Measurements from ENCODE around the gene GAS6. TPM values are rescaled to one million over a fixed set of nuclear protein-coding genes. Genes with fewer than 3 reads are reported as not detected.
A peak's percentile ranks its signal among the peaks of the same experiment; 100 is the strongest.

The GAS6 gene
- total and polyA plus RNA-seq, 12 donors = 7.1 to 109 (median 82.9) TPM

DNA sequence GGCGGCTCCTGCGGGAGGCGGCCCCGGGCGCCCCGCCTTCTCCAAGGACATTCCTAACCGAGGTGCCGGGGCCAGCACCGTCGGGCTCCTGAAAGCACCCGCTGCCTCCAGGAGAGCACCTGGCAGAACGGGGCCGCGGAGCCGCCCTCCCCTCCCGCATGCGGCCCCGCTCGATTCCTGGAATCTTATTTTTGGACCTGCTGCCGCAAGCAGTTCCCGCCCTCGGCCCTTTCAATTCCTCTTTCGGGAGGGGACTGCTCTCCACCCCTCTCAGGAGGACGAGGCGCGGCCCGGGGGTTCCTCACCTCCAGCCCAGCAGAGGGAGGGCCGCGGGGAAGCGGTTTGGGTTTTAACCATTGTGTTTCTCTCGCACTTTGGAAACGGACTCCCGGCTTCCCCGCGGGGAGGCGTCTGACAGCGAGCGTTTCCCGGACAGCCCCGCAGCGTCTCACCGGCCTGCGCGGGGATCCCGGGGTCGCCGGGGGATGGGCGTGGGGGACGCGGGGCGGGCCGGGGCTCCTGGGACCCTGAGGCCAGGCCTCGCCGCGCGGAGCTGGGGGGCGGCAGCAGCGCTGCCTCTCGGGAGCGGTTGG is 849 bp downstream of the GAS6 start:
- intact Hi-C loops (cut with DNase I) = no loop called here
- 26 to 56% (median 37%) methylated on average over 20 to 56 of the region's 60 CpGs for WGBS, 4 donors
- Histone ChIP-seq H3K36me3 (replicated peaks in 1 of 2) (no peaks in the 10 kb centered on the region), H3K4me3 (peak overlapping the region in 2 of 4 donors; percentile 50 to 75), H3K27me3 (no peaks in the 10 kb centered on the region), H3K27ac (peak overlapping the region in 4 of 5 donors; percentile 45 to 88 (median 68)), H3K4me1 (replicated peaks in 1 of 2) (peaks cover 6 to 16% of the 10 kb centered on the region in 2 donors), H3K9me3 (replicated peaks in 1 of 3) (no peaks in the 10 kb centered on the region)
- DNase-seq = peak in 5 of 7 donors; percentile 40 to 57 (median 45)
- no peak for TF ChIP-seq POLR2A (IDR thresholded peaks at IDR 0.05)
- TF ChIP-seq, protein P1, sequence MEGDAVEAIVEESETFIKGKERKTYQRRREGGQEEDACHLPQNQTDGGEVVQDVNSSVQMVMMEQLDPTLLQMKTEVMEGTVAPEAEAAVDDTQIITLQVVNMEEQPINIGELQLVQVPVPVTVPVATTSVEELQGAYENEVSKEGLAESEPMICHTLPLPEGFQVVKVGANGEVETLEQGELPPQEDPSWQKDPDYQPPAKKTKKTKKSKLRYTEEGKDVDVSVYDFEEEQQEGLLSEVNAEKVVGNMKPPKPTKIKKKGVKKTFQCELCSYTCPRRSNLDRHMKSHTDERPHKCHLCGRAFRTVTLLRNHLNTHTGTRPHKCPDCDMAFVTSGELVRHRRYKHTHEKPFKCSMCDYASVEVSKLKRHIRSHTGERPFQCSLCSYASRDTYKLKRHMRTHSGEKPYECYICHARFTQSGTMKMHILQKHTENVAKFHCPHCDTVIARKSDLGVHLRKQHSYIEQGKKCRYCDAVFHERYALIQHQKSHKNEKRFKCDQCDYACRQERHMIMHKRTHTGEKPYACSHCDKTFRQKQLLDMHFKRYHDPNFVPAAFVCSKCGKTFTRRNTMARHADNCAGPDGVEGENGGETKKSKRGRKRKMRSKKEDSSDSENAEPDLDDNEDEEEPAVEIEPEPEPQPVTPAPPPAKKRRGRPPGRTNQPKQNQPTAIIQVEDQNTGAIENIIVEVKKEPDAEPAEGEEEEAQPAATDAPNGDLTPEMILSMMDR (IDR thresholded peaks at IDR 0.05) = no peak

DNA sequence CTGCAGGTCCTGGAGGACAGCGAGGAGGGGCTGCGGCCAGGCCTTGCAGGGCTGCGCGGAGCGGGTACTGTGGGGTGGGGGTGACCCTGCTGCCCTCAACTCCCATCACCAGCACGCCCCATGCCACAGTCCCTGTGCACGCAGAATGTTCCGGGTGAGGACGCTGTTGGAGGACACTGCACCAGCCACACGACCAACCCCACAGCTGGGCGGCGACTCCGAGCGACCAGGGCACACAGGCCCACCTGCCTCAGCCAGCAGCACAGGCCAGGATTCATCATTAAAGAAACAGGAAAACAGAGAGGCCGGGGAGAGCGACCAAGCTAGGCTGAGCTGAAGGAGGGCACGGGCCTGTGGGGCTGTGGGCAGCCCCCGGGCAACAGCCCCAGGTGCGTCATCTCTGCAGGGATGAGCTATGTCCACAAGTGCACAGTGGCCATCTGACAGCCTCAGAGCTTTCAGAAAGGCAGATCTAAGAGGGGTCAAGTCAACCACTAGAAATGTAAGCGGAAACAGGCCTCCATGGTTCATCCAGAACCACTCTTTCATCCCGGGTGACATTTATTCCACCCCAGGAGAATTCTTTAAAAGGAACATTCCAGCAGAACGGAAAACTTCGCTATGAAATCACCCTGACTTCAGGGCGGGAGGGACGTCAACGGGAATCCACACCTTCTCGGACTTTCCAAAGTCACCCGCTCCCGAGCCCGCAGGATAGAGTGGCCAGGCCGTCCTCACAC is 1.5 kb downstream of the GAS6 start:
- Histone ChIP-seq H3K4me3 (peak overlapping the region in 2 of 4 donors; percentile 50 to 75), H3K9me3 (replicated peaks in 1 of 3) (no peaks in the 10 kb centered on the region), H3K27me3 (no peaks in the 10 kb centered on the region), H3K27ac (peak overlapping the region in 3 of 5 donors; percentile 54 to 88 (median 81)), H3K36me3 (replicated peaks in 1 of 2) (no peaks in the 10 kb centered on the region), H3K4me1 (replicated peaks in 1 of 2) (peaks cover 6 to 20% of the 10 kb centered on the region in 2 donors)
- intact Hi-C loops (cut with DNase I) = no loop called here
- TF ChIP-seq, protein P1 (IDR thresholded peaks at IDR 0.05) = no peak
- no peak for TF ChIP-seq POLR2A (IDR thresholded peaks at IDR 0.05)
- DNase-seq = peak in 1 of 7 donors; percentile 56
- WGBS, 4 donors = 77 to 85% (median 79%) methylated on average over 19 to 31 of the region's 31 CpGs

DNA sequence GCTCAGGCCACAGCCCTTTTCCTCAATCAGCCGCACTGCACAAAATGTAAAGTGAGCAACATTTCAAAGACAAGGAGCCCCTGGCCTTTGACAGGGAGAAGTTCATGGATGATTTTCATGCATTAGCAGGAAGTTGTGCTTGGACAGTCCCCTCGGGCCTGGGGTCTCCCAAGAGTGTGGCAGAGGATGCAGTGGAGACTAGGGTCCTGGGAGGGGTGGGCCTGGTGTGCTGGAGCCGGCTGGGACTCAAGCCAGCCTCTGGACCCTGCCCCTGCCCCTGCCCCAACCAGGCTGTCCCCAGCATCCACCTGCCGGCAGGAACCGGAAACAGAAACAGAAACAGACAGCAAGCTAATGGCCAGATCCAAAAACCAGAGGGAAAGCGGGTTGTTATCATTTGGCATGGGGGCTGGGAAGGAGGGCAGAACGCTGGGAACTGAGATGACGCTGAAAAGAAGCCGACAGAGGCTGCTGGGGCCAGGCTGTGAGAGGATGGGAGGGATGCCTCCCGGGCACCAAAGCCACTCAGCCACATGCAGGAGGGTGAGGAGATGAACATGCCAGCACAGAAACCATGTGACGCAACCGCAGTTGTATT is 2.3 kb downstream of the GAS6 start:
- no peak for TF ChIP-seq POLR2A (IDR thresholded peaks at IDR 0.05)
- H3K4me3 ChIP-seq = no peak overlapping the region
- DNase-seq = peak in 1 of 7 donors; percentile 46
- H3K4me1 ChIP-seq (replicated peaks in 1 of 2) = peaks cover 11 to 28% of the 10 kb centered on the region in 2 donors
- no peaks in the 10 kb centered on the region for H3K27me3 ChIP-seq
- no peak overlapping the region for H3K27ac ChIP-seq
- intact Hi-C loops (cut with DNase I) = no loop called here
- WGBS, 4 donors = 74 to 80% (median 76%) methylated on average over 11 to 12 of the region's 12 CpGs
- no peaks in the 10 kb centered on the region for H3K9me3 ChIP-seq (replicated peaks in 1 of 3)
- H3K36me3 ChIP-seq (replicated peaks in 1 of 2) = no peaks in the 10 kb centered on the region

DNA sequence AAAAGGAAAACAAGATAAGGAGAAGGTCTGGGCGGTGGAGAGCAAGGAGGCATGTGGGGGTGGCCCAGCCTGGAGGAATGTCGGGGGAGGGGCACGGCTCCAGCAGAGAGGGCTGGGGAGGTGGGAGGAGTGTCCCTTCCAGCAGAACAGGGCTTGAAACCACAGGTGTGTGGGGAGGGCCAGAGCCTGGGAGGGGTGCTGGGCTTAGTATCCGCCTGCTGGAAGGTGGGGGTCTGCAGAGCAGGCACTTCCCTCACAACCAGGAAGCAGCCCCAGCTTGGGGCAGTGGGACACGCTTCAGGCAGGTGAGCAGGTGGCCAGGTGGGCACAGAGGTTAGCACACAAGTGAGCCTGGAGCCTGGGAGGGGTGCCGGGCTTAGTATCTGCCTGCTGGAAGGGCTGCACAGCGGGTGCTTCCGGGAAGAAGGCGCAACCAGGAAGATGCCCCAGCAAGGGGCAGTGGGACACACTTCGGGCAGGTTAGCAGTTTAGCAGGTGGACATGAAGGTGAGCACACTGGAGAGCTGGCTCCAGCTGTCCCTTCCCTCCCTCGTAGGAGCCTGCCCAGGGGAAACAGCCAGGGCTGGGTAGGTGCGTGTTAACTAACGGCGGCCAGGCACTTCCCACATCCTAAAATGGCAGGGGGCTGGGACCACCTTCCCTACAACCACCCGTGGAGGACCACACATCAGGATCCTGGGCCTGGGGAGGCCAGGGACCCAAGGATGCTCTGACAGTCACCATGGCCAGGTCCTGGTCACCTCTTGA is 3.0 kb downstream of the GAS6 start:
- Histone ChIP-seq H3K4me3 (no peak overlapping the region), H3K27ac (peak overlapping the region in 1 of 5 donors; percentile 13), H3K36me3 (replicated peaks in 1 of 2) (no peaks in the 10 kb centered on the region), H3K27me3 (no peaks in the 10 kb centered on the region), H3K9me3 (replicated peaks in 1 of 3) (no peaks in the 10 kb centered on the region), H3K4me1 (replicated peaks in 1 of 2) (peaks cover 13 to 35% of the 10 kb centered on the region in 2 donors)
- WGBS, 4 donors = 68 to 79% (median 76%) methylated on average over 4 to 15 of the region's 15 CpGs
- intact Hi-C loops (cut with DNase I) = no loop called here
- peak in 2 of 7 donors; percentile 14 to 48 for DNase-seq
- TF ChIP-seq POLR2A (IDR thresholded peaks at IDR 0.05) = no peak
- TF ChIP-seq, protein P1 (IDR thresholded peaks at IDR 0.05) = no peak

Data from adrenal gland (tissue), 12 donors.